Measurements from ENCODE around the gene ATP13A5. TPM values are rescaled to one million over a fixed set of nuclear protein-coding genes. Genes with fewer than 3 reads are reported as not detected.

The ATP13A5 gene
- total RNA-seq, 2 experiments from 2014 or later: not detected

GRCh38 chr3:193250492-193250891 lies 128.1 kb downstream of the ATP13A5 start:
- Histone ChIP-seq H3K9me2 (ENCODE audit: insufficient read depth, low read length) (no peaks in the 10 kb centered on the region), H3K27ac (ENCODE audit: low read depth, low read length, poor library complexity, severe bottlenecking) (no peak overlapping the region), H3K9me3 (ENCODE audit: low read length) (0 out of 2 replicates have a peak, but pooled peaks cover 6% of the 10 kb centered on the region), H3K79me2 (ENCODE audit: insufficient read depth, low read depth, low read length) (no peaks in the 10 kb centered on the region), H3K36me3 (ENCODE audit: insufficient read depth, low read length) (no peaks in the 10 kb centered on the region), H3K4me2 (ENCODE audit: low read length) (no peak overlapping the region), H2AFZ (ENCODE audit: low read length) (no peak overlapping the region), H4K20me1 (ENCODE audit: insufficient read depth, low read length) (no peaks in the 10 kb centered on the region), H3K4me3 (ENCODE audit: low read depth, low read length, poor library complexity, severe bottlenecking) (no peak overlapping the region), H3K4me1 (ENCODE audit: insufficient read depth, low read length, poor library complexity, severe bottlenecking) (no peaks in the 10 kb centered on the region)
- POLR2A ChIA-PET: no interaction called here
- DNase-seq (ENCODE audit: low spot score): no peak
- no peak for TF ChIP-seq EZH2phosphoT487 (IDR thresholded peaks at IDR 0.05; ENCODE audit: borderline replicate concordance, low read depth, low read length)
- TF ChIP-seq CTCF (conservative IDR thresholded peaks at IDR 0.05; ENCODE audit: low read length): no peak
- CTCF ChIA-PET (ENCODE audit: unreplicated experiment): no interaction called here
- intact Hi-C loops (cut with micrococcal nuclease; ENCODE audit: unreplicated experiment): no loop called here
- no TSS peak for BruUV-seq (replicated peaks)

- CTCF ChIA-PET (ENCODE audit: unreplicated experiment): no interaction called here
- TF ChIP-seq EZH2phosphoT487 (IDR thresholded peaks at IDR 0.05; ENCODE audit: borderline replicate concordance, low read depth, low read length) (no peak), CTCF (conservative IDR thresholded peaks at IDR 0.05; ENCODE audit: low read length) (no peak)
- H3K4me3 ChIP-seq (ENCODE audit: low read depth, low read length, poor library complexity, severe bottlenecking): no peak overlapping the region
- POLR2A ChIA-PET: interaction anchor here (0.5 to 0.6 kb wide), 2 partner anchors 134 to 734 kb away, joined by 3 read pairs; no protein-coding TSS in a partner anchor
- no peaks in the 10 kb centered on the region for H3K36me3 ChIP-seq (ENCODE audit: insufficient read depth, low read length)
- intact Hi-C loops (cut with micrococcal nuclease; ENCODE audit: unreplicated experiment): no loop called here
- H4K20me1 ChIP-seq (ENCODE audit: insufficient read depth, low read length): no peaks in the 10 kb centered on the region
- H3K9me2 ChIP-seq (ENCODE audit: insufficient read depth, low read length): no peaks in the 10 kb centered on the region
- no peaks in the 10 kb centered on the region for H3K79me2 ChIP-seq (ENCODE audit: insufficient read depth, low read depth, low read length)
- H3K27ac ChIP-seq (ENCODE audit: low read depth, low read length, poor library complexity, severe bottlenecking): no peak overlapping the region
- no TSS peak for BruUV-seq (replicated peaks)
- no peak overlapping the region for H2AFZ ChIP-seq (ENCODE audit: low read length)
- DNase-seq (ENCODE audit: low spot score): no peak
- H3K4me2 ChIP-seq (ENCODE audit: low read length): no peak overlapping the region
- H3K9me3 ChIP-seq (ENCODE audit: low read length): 0 out of 2 replicates have a peak, but pooled peaks cover 6% of the 10 kb centered on the region
- no peaks in the 10 kb centered on the region for H3K4me1 ChIP-seq (ENCODE audit: insufficient read depth, low read length, poor library complexity, severe bottlenecking)
These were observed 129.6 kb downstream of the ATP13A5 start for GRCh38 chr3:193248848-193249468.

GRCh38 chr3:193243571-193243970 lies 135.0 kb downstream of the ATP13A5 start:
- Histone ChIP-seq H3K79me2 (ENCODE audit: insufficient read depth, low read depth, low read length) (no peaks in the 10 kb centered on the region), H3K4me2 (ENCODE audit: low read length) (no peak overlapping the region), H4K20me1 (ENCODE audit: insufficient read depth, low read length) (no peaks in the 10 kb centered on the region), H2AFZ (ENCODE audit: low read length) (no peak overlapping the region), H3K9me3 (ENCODE audit: low read length) (0 out of 2 replicates have a peak, but pooled peaks cover 6% of the 10 kb centered on the region), H3K36me3 (ENCODE audit: insufficient read depth, low read length) (no peaks in the 10 kb centered on the region), H3K9me2 (ENCODE audit: insufficient read depth, low read length) (no peaks in the 10 kb centered on the region), H3K27ac (ENCODE audit: low read depth, low read length, poor library complexity, severe bottlenecking) (no peak overlapping the region), H3K4me1 (ENCODE audit: insufficient read depth, low read length, poor library complexity, severe bottlenecking) (no peaks in the 10 kb centered on the region), H3K4me3 (ENCODE audit: low read depth, low read length, poor library complexity, severe bottlenecking) (no peak overlapping the region)
- intact Hi-C loops (cut with micrococcal nuclease; ENCODE audit: unreplicated experiment): no loop called here
- ChIA-PET POLR2A (no interaction called here), CTCF (ENCODE audit: unreplicated experiment) (no interaction called here)
- DNase-seq (ENCODE audit: low spot score): no peak
- TF ChIP-seq CTCF (conservative IDR thresholded peaks at IDR 0.05; ENCODE audit: low read length) (no peak), EZH2phosphoT487 (IDR thresholded peaks at IDR 0.05; ENCODE audit: borderline replicate concordance, low read depth, low read length) (no peak)
- BruUV-seq (replicated peaks): no TSS peak
